ENCODE results near the gene BNC2.

Gene BNC2

GRCh38 chr9:16559418-16560188, 310.9 kb downstream of the BNC2 start:
- DNase-seq (ENCODE audit: extremely low spot score) = no peak
- CTCF ChIA-PET = no interaction called here
- POLR2A ChIA-PET = no interaction called here
- TF ChIP-seq NFRKB (IDR thresholded peaks at IDR 0.05) (no peak), LEF1 (IDR thresholded peaks at IDR 0.05; ENCODE audit: borderline replicate concordance) (no peak), ZNF384 (IDR thresholded peaks at IDR 0.05) (no peak), CTBP1 (IDR thresholded peaks at IDR 0.05; ENCODE audit: borderline replicate concordance) (no peak), FOXA1 (IDR thresholded peaks at IDR 0.05) (no peak), ARNT (IDR thresholded peaks at IDR 0.05) (no peak), SUZ12 (IDR thresholded peaks at IDR 0.05) (no peak), L3MBTL2 (conservative IDR thresholded peaks at IDR 0.05) (no peak), SP1 (IDR thresholded peaks at IDR 0.05) (no peak), FOXK2 (IDR thresholded peaks at IDR 0.05) (no peak), FOXM1 (IDR thresholded peaks at IDR 0.05; ENCODE audit: borderline replicate concordance) (no peak), TARDBP (IDR thresholded peaks at IDR 0.05) (no peak), HDGF (IDR thresholded peaks at IDR 0.05; ENCODE audit: borderline replicate concordance) (no peak), ELF4 (IDR thresholded peaks at IDR 0.05) (no peak), BHLHE40 (IDR thresholded peaks at IDR 0.05; ENCODE audit: borderline replicate concordance) (no peak)
- TF ChIP-seq, protein P1, sequence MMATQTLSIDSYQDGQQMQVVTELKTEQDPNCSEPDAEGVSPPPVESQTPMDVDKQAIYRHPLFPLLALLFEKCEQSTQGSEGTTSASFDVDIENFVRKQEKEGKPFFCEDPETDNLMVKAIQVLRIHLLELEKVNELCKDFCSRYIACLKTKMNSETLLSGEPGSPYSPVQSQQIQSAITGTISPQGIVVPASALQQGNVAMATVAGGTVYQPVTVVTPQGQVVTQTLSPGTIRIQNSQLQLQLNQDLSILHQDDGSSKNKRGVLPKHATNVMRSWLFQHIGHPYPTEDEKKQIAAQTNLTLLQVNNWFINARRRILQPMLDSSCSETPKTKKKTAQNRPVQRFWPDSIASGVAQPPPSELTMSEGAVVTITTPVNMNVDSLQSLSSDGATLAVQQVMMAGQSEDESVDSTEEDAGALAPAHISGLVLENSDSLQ (IDR thresholded peaks at IDR 0.05) = no peak

DNA sequence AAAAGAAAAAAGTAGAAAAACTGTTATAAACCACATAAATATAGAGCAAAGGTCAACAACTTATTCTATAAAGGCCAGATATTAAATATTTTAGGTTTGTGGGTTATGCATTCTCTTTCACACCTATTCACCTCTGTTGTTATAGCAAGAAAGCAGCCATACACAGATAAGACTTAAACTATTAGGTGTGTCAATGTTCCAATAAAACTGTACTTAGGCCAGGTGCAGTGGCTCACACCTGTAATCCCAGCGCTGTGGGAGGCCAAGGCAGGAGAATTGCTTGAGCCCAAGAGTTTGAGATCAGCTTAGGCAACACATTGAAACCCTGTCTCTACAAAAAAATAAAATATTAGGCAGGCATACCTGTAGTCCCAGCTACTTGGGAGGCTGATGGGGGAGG, 314.7 kb downstream of the BNC2 start:
- DNase-seq (ENCODE audit: extremely low spot score) = no peak
- TF ChIP-seq LEF1 (IDR thresholded peaks at IDR 0.05; ENCODE audit: borderline replicate concordance) (no peak), ARNT (IDR thresholded peaks at IDR 0.05) (no peak), TARDBP (IDR thresholded peaks at IDR 0.05) (no peak), CTBP1 (IDR thresholded peaks at IDR 0.05; ENCODE audit: borderline replicate concordance) (no peak), FOXK2 (IDR thresholded peaks at IDR 0.05) (no peak), FOXM1 (IDR thresholded peaks at IDR 0.05; ENCODE audit: borderline replicate concordance) (no peak), HDGF (IDR thresholded peaks at IDR 0.05; ENCODE audit: borderline replicate concordance) (no peak), NFRKB (IDR thresholded peaks at IDR 0.05) (no peak), SUZ12 (IDR thresholded peaks at IDR 0.05) (no peak)
- ChIA-PET POLR2A (no interaction called here), CTCF (no interaction called here)

DNA sequence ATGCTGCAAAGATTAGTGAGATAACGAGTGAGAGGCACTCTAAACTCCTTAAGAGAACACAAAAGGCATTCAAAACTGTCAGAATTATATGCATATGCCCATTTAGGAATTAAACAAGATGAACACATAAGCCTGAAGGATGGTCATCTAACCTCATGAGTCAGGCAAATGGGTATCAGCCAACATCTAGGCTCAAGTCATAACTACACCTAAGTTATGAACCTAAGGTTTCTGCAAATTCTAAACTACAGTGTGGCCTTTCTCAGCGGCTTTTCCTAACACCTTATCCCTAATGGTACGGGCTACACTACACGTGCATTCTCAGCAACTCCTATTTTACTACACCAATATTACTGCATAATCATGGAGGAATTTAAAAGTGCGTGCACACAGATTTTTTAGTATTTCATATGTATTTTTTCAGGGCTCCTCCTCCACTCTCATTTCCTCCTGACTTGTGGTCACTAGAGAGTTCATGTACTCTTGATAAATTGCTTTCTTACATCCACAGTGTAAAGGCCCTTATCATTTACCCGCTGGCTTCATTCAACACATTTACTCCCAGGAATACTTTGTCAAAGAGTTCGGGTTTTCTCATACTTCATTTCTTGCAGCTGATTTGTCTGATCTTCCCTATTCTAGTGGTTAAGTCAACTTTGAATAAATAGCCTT, 316.5 kb downstream of the BNC2 start:
- no peak for TF ChIP-seq HDGF (IDR thresholded peaks at IDR 0.05; ENCODE audit: borderline replicate concordance)
- no peak for TF ChIP-seq ZNF384 (IDR thresholded peaks at IDR 0.05)
- TF ChIP-seq FOXK2 (IDR thresholded peaks at IDR 0.05) = no peak
- no peak for TF ChIP-seq BHLHE40 (IDR thresholded peaks at IDR 0.05; ENCODE audit: borderline replicate concordance)
- TF ChIP-seq SP1 (IDR thresholded peaks at IDR 0.05) = no peak
- no peak for TF ChIP-seq FOXA1 (IDR thresholded peaks at IDR 0.05)
- TF ChIP-seq L3MBTL2 (conservative IDR thresholded peaks at IDR 0.05) = no peak
- TF ChIP-seq ARNT (IDR thresholded peaks at IDR 0.05) = no peak
- TF ChIP-seq, protein P1 (IDR thresholded peaks at IDR 0.05) = no peak
- TF ChIP-seq ELF4 (IDR thresholded peaks at IDR 0.05) = no peak
- no peak for TF ChIP-seq LEF1 (IDR thresholded peaks at IDR 0.05; ENCODE audit: borderline replicate concordance)
- no peak for TF ChIP-seq NFRKB (IDR thresholded peaks at IDR 0.05)
- no peak for DNase-seq (ENCODE audit: extremely low spot score)
- ChIA-PET CTCF (interaction anchor here (0.6 kb wide), 1 partner anchor 1299 kb away, joined by 3 read pairs; no protein-coding TSS in a partner anchor), POLR2A (no interaction called here)

GRCh38 chr9:16552252-16552651, 318.2 kb downstream of the BNC2 start:
- no peak for TF ChIP-seq BHLHE40 (IDR thresholded peaks at IDR 0.05; ENCODE audit: borderline replicate concordance)
- no peak for TF ChIP-seq FOXK2 (IDR thresholded peaks at IDR 0.05)
- TF ChIP-seq L3MBTL2 (conservative IDR thresholded peaks at IDR 0.05) = no peak
- no peak for TF ChIP-seq TARDBP (IDR thresholded peaks at IDR 0.05)
- no peak for TF ChIP-seq FOXM1 (IDR thresholded peaks at IDR 0.05; ENCODE audit: borderline replicate concordance)
- TF ChIP-seq, protein P1 (IDR thresholded peaks at IDR 0.05) = no peak
- TF ChIP-seq LEF1 (IDR thresholded peaks at IDR 0.05; ENCODE audit: borderline replicate concordance) = no peak
- no peak for TF ChIP-seq CTBP1 (IDR thresholded peaks at IDR 0.05; ENCODE audit: borderline replicate concordance)
- no peak for TF ChIP-seq ELF4 (IDR thresholded peaks at IDR 0.05)
- no peak for TF ChIP-seq ARNT (IDR thresholded peaks at IDR 0.05)
- no peak for TF ChIP-seq ZNF384 (IDR thresholded peaks at IDR 0.05)
- no peak for TF ChIP-seq SP1 (IDR thresholded peaks at IDR 0.05)
- no peak for TF ChIP-seq HDGF (IDR thresholded peaks at IDR 0.05; ENCODE audit: borderline replicate concordance)
- no peak for TF ChIP-seq NFRKB (IDR thresholded peaks at IDR 0.05)
- CTCF ChIA-PET = no interaction called here
- POLR2A ChIA-PET = no interaction called here
- DNase-seq (ENCODE audit: extremely low spot score) = no peak

DNA sequence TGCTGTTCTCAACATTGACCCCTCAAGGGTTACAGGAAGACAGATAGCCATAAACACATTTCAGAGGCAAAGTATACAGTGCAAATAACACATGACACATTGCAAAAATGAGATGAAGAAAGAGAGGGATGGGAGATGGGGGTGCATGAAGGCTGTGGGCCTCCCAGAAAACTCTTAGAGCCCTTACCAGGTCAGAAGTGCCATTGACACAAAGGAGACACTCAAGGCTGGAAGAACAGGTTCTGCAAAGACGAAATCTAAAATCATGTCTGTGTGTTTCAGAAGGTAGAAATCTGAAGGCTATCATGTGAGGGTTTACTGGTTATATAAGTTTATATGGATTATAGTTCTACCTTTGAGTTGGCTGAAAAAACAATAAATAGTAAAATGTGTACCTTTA, 318.8 kb downstream of the BNC2 start:
- TF ChIP-seq ARNT (IDR thresholded peaks at IDR 0.05) = no peak
- no peak for TF ChIP-seq LEF1 (IDR thresholded peaks at IDR 0.05; ENCODE audit: borderline replicate concordance)
- TF ChIP-seq SP1 (IDR thresholded peaks at IDR 0.05) = no peak
- TF ChIP-seq L3MBTL2 (conservative IDR thresholded peaks at IDR 0.05) = no peak
- no peak for TF ChIP-seq ELF4 (IDR thresholded peaks at IDR 0.05)
- no peak for TF ChIP-seq ZNF384 (IDR thresholded peaks at IDR 0.05)
- no peak for TF ChIP-seq FOXA1 (IDR thresholded peaks at IDR 0.05)
- no peak for TF ChIP-seq CTBP1 (IDR thresholded peaks at IDR 0.05; ENCODE audit: borderline replicate concordance)
- TF ChIP-seq FOXM1 (IDR thresholded peaks at IDR 0.05; ENCODE audit: borderline replicate concordance) = no peak
- no peak for TF ChIP-seq HDGF (IDR thresholded peaks at IDR 0.05; ENCODE audit: borderline replicate concordance)
- no peak for TF ChIP-seq NFRKB (IDR thresholded peaks at IDR 0.05)
- no peak for TF ChIP-seq BHLHE40 (IDR thresholded peaks at IDR 0.05; ENCODE audit: borderline replicate concordance)
- TF ChIP-seq, protein P1 (IDR thresholded peaks at IDR 0.05) = no peak
- ChIA-PET POLR2A (no interaction called here), CTCF (no interaction called here)
- no peak for DNase-seq (ENCODE audit: extremely low spot score)
